WTC11 (cell line): Measurements from ENCODE around the gene PLA2G4E. TPM values are rescaled to one million over a fixed set of nuclear protein-coding genes. Genes with fewer than 3 reads are reported as not detected.

Experiments used
- ATAC-seq: fragments of 200-7000 bp; cut with Tn5 transposase; 2 replicates; pipeline ENCODE4 v1.10.0; 2021; ENCODE audit warnings: mild to moderate bottlenecking, moderate library complexity
- CTCF ChIA-PET: fragments of 300-600 bp; sonication (Branson Sonifier 250); formaldehyde crosslinking; loops from one replicate; lab custom pipeline; 2021; ENCODE audit warnings: antibody characterized with exemption; lab: Charles Lee
- POLR2A ChIA-PET: fragments of 350-600 bp; sonication (Branson Sonifier 250); formaldehyde crosslinking; loops from one replicate; lab custom pipeline; 2021; ENCODE audit warnings: antibody characterized with exemption; lab: Charles Lee
- DNase-seq: peaks from one replicate; pipeline ENCODE4 v3.0.0; 2021; ENCODE audit warnings: low spot score
- H3K27ac Mint-ChIP-seq: 2 replicates; pipeline ENCODE4 v1.8.0; 2021; ENCODE audit warnings: mixed read lengths
- H3K27me3 Mint-ChIP-seq: 2 replicates; pipeline ENCODE4 v1.8.0; 2021; ENCODE audit warnings: low read depth, mild to moderate bottlenecking, moderate library complexity, mixed read lengths
- H3K36me3 Mint-ChIP-seq: 2 replicates; pipeline ENCODE4 v1.8.0; 2021; ENCODE audit warnings: mixed read lengths
- H3K4me1 Mint-ChIP-seq: 2 replicates; pipeline ENCODE4 v1.8.0; 2022; ENCODE audit warnings: mixed read lengths
- H3K4me3 Mint-ChIP-seq: 2 replicates; pipeline ENCODE4 v1.8.0; 2021; ENCODE audit warnings: mild to moderate bottlenecking, moderate library complexity, mixed read lengths
- H3K9me3 Mint-ChIP-seq: 2 replicates; pipeline ENCODE4 v1.8.0; 2021; ENCODE audit warnings: mixed read lengths
- ATF1 ChIP-seq: sonication (generic); formaldehyde crosslinking; IDR thresholded peaks from 2 replicates; pipeline ENCODE4 v1.8.1; 2023; ENCODE audit warnings: mild to moderate bottlenecking, moderate library complexity, missing genetic modification reagents
- CREB1 ChIP-seq: sonication (generic); formaldehyde crosslinking; IDR thresholded peaks from 2 replicates; pipeline ENCODE4 v1.8.0; 2023; ENCODE audit warnings: mild to moderate bottlenecking, missing genetic modification reagents
- CTCF ChIP-seq: fragments of 200-600 bp; IDR thresholded peaks from 2 replicates; pipeline ENCODE4 v1.8.0; 2022; ENCODE audit warnings: antibody characterized with exemption
- FOXJ3 ChIP-seq: sonication (generic); formaldehyde crosslinking; IDR thresholded peaks from 2 replicates; pipeline ENCODE4 v1.9.0; 2021; ENCODE audit warnings: missing genetic modification reagents, mild to moderate bottlenecking, borderline replicate concordance
- FOXK1 ChIP-seq: sonication (generic); formaldehyde crosslinking; IDR thresholded peaks from 2 replicates; pipeline ENCODE4 v1.8.0; 2022; ENCODE audit warnings: mild to moderate bottlenecking, moderate library complexity, missing genetic modification reagents
- HMGXB4 ChIP-seq: sonication (generic); formaldehyde crosslinking; IDR thresholded peaks from 2 replicates; pipeline ENCODE4 v1.8.1; 2023; ENCODE audit warnings: mild to moderate bottlenecking, moderate library complexity, missing genetic modification reagents
- IRF2 ChIP-seq: sonication (generic); formaldehyde crosslinking; IDR thresholded peaks from 2 replicates; pipeline ENCODE4 v1.8.0; 2022; ENCODE audit warnings: low read depth, missing genetic modification reagents, borderline replicate concordance
- NR2C2 ChIP-seq: sonication (generic); formaldehyde crosslinking; IDR thresholded peaks from 2 replicates; pipeline ENCODE4 v1.8.0; 2022; ENCODE audit warnings: mild to moderate bottlenecking, missing genetic modification reagents
- PRRX2 ChIP-seq: fragments of 250-450 bp; sonication (Bioruptor Pico); IDR thresholded peaks from 2 replicates; pipeline ENCODE4 v1.8.0; 2021; ENCODE audit warnings: mild to moderate bottlenecking
- RELA ChIP-seq: sonication (generic); formaldehyde crosslinking; IDR thresholded peaks from 2 replicates; pipeline ENCODE4 v1.8.1; 2022; ENCODE audit warnings: missing genetic modification reagents, mild to moderate bottlenecking, borderline replicate concordance
- SP1 ChIP-seq: sonication (generic); formaldehyde crosslinking; conservative IDR thresholded peaks from 2 replicates; pipeline ENCODE4 v1.8.1; 2022; ENCODE audit warnings: missing genetic modification reagents
- TCF7 ChIP-seq: sonication (generic); formaldehyde crosslinking; IDR thresholded peaks from 2 replicates; pipeline ENCODE4 v1.8.0; 2022; ENCODE audit warnings: mild to moderate bottlenecking, low read depth, missing genetic modification reagents, moderate library complexity
- ZBTB43 ChIP-seq: sonication (generic); formaldehyde crosslinking; IDR thresholded peaks from 2 replicates; pipeline ENCODE4 v1.8.1; 2023; ENCODE audit warnings: mild to moderate bottlenecking, missing genetic modification reagents
- ZNF219 ChIP-seq: sonication (generic); formaldehyde crosslinking; IDR thresholded peaks from 2 replicates; pipeline ENCODE4 v1.8.0; 2023; ENCODE audit warnings: missing genetic modification reagents, mild to moderate bottlenecking, borderline replicate concordance
- ZNF232 ChIP-seq: sonication (generic); formaldehyde crosslinking; IDR thresholded peaks from 2 replicates; pipeline ENCODE4 v1.8.0; 2022; ENCODE audit warnings: mild to moderate bottlenecking, missing genetic modification reagents
- ZNF263 ChIP-seq: sonication (generic); formaldehyde crosslinking; IDR thresholded peaks from 2 replicates; pipeline ENCODE4 v1.8.1; 2022; ENCODE audit warnings: low read depth, mild to moderate bottlenecking, moderate library complexity, missing genetic modification reagents
- ZNF396 ChIP-seq: fragments of 250-450 bp; sonication (Bioruptor Pico); IDR thresholded peaks from 2 replicates; pipeline ENCODE4 v1.8.0; 2021; ENCODE audit warnings: mild to moderate bottlenecking, moderate library complexity, borderline replicate concordance
- ZNF416 ChIP-seq: fragments of 250-450 bp; sonication (Bioruptor Pico); IDR thresholded peaks from 2 replicates; pipeline ENCODE4 v1.9.0; 2021; ENCODE audit warnings: mild to moderate bottlenecking, inconsistent platforms
- ZNF423 ChIP-seq: fragments of 250-450 bp; sonication (Bioruptor Pico); IDR thresholded peaks from 2 replicates; pipeline ENCODE4 v2.1.2; 2022; ENCODE audit warnings: mild to moderate bottlenecking, moderate library complexity
- ZNF671 ChIP-seq: fragments of 250-450 bp; sonication (Bioruptor Pico); IDR thresholded peaks from 2 replicates; pipeline ENCODE4 v1.8.0; 2021; ENCODE audit warnings: mild to moderate bottlenecking
- total RNA-seq: library from RNA; stranded (reverse); gene quantifications from 3 replicates; pipeline ENCODE4 v1.2.3, GENCODE V29; 2021
- TF ChIP-seq, protein P1 (sequence below): sonication (generic); formaldehyde crosslinking; IDR thresholded peaks from 2 replicates; pipeline ENCODE4 v1.8.0; 2022; ENCODE audit warnings: mild to moderate bottlenecking, missing genetic modification reagents
- TF ChIP-seq, protein P2 (sequence below): fragments of 250-450 bp; sonication (Bioruptor Pico); conservative IDR thresholded peaks from 2 replicates; pipeline ENCODE4 v1.9.0; 2021; ENCODE audit warnings: mild to moderate bottlenecking
- TF ChIP-seq, protein P3 (sequence below): sonication (generic); formaldehyde crosslinking; IDR thresholded peaks from 2 replicates; pipeline ENCODE4 v1.8.1; 2022; ENCODE audit warnings: mild to moderate bottlenecking, moderate library complexity, missing genetic modification reagents

Gene PLA2G4E
- total RNA-seq, 1 experiment from 2014 or later, result not detected

GRCh38 chr15:42063122-42063848 lies 42.4 kb upstream of the PLA2G4E start:
- no peak for DNase-seq
- no peak overlapping the region for H3K27ac Mint-ChIP-seq
- no peaks in the 10 kb centered on the region; the same call in 1 of the 2 replicates for H3K27me3 Mint-ChIP-seq
- peaks cover 3% of the 10 kb centered on the region; the same call in 1 of the 2 replicates for H3K9me3 Mint-ChIP-seq
- no peak for TF ChIP-seq HMGXB4
- no peak for TF ChIP-seq ZNF263 (CRISPR knock-in tag)
- no peak for TF ChIP-seq TCF7 (CRISPR knock-in tag)
- TF ChIP-seq FOXJ3 (CRISPR knock-in tag), result no peak
- TF ChIP-seq ATF1 (CRISPR knock-in tag), result no peak
- no peak for TF ChIP-seq NR2C2
- TF ChIP-seq, protein P1, sequence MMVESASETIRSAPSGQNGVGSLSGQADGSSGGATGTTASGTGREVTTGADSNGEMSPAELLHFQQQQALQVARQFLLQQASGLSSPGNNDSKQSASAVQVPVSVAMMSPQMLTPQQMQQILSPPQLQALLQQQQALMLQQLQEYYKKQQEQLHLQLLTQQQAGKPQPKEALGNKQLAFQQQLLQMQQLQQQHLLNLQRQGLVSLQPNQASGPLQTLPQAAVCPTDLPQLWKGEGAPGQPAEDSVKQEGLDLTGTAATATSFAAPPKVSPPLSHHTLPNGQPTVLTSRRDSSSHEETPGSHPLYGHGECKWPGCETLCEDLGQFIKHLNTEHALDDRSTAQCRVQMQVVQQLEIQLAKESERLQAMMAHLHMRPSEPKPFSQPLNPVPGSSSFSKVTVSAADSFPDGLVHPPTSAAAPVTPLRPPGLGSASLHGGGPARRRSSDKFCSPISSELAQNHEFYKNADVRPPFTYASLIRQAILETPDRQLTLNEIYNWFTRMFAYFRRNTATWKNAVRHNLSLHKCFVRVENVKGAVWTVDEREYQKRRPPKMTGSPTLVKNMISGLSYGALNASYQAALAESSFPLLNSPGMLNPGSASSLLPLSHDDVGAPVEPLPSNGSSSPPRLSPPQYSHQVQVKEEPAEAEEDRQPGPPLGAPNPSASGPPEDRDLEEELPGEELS (CRISPR knock-in tag), result no peak
- TF ChIP-seq ZNF671 (CRISPR knock-in tag), result no peak
- TF ChIP-seq ZNF396 (CRISPR knock-in tag), result no peak
- TF ChIP-seq CTCF, result no peak
- TF ChIP-seq, protein P2, sequence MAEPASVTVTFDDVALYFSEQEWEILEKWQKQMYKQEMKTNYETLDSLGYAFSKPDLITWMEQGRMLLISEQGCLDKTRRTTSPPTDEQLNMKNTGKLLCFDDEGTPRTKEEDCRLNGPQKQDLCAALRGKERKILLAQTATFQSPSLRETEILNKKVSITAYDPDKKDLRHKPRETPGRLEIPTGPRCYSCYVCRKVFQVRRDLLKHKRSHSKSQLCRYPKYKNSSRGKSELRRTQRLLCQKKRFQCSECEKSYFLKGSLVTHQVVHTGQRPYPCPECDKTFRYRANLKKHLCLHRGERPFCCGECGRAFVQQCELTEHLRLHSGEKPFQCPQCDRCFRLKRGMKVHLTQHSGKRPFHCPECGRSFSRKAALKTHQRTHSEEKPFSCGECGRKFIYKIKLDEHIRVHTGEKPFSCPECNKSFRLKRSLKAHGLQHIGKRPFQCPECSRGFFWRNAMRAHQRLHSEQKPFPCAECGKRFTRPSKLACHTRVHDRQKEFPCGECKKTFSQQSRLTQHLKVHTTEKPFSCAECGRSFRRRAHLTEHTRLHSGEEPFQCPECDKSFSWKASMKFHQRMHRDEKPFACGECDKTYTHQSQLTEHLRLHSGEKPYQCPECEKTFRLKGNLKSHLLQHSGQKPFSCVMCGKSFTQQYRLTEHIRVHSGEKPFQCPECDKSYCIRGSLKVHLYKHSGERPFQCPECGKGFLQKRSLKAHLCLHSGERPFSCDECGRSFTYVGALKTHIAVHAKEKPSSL, result no peak
- TF ChIP-seq FOXK1 (CRISPR knock-in tag), result no peak
- CTCF ChIA-PET, result interaction anchor here (0.7 to 9.2 kb wide), 5 partner anchors 21 to 1256 kb away, joined by 3 to 97 read pairs (median 13); partner anchors contain the start of genes DNAJC17 and ZFYVE19
- POLR2A ChIA-PET, result no interaction called here
- H3K4me3 Mint-ChIP-seq, result no peak overlapping the region
- H3K4me1 Mint-ChIP-seq, result peaks cover 2% of the 10 kb centered on the region
- no peaks in the 10 kb centered on the region for H3K36me3 Mint-ChIP-seq
- ATAC-seq, result no peak

DNA sequence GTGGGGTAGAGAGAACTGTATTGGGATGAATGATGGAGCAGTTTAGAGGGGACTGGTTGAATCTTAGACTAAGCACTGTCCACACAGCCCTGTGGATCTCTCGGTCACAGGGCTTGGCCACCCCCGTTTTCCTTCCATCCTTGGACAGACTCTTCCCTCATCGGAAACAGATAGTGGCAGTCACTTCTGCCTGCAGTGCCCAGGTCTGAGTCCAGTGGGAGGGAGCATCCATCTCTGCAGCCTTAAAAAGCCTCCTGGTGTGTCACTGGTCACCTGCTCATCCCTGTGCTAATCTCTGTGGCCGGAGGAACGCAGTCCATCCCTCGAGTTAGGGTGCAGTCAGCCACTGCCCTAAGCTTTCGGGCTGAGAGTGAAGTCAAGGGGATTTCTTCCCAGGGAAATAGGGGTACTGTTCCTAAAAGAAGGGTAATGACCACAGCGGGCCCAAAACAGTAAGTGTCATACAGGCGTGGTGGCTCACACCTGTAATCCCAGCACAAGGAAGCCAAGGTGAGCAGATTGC lies 41.5 kb upstream of the PLA2G4E start:
- Mint-ChIP-seq H3K27ac (no peak overlapping the region), H3K36me3 (no peaks in the 10 kb centered on the region), H3K4me3 (no peak overlapping the region), H3K27me3 (no peaks in the 10 kb centered on the region; the same call in 1 of the 2 replicates), H3K9me3 (peaks cover 3% of the 10 kb centered on the region; the same call in 1 of the 2 replicates), H3K4me1 (peaks cover 2% of the 10 kb centered on the region)
- no peak for DNase-seq
- ChIA-PET POLR2A (no interaction called here), CTCF (interaction anchor here (3.0 to 9.2 kb wide), 2 partner anchors 22 to 75 kb away, joined by 18 to 97 read pairs; no protein-coding TSS in a partner anchor)
- ATAC-seq, result no peak
- TF ChIP-seq RELA (CRISPR knock-in tag), result no peak
- no peak for TF ChIP-seq ZNF423 (CRISPR knock-in tag)
- TF ChIP-seq, protein P1 (CRISPR knock-in tag), result no peak
- no peak for TF ChIP-seq SP1 (CRISPR knock-in tag)
- TF ChIP-seq ZBTB43 (CRISPR knock-in tag), result no peak
- TF ChIP-seq ZNF219 (CRISPR knock-in tag), result no peak
- no peak for TF ChIP-seq CREB1 (CRISPR knock-in tag)
- TF ChIP-seq PRRX2 (CRISPR knock-in tag), result no peak
- no peak for TF ChIP-seq IRF2 (CRISPR knock-in tag)
- no peak for TF ChIP-seq ZNF416
- TF ChIP-seq ZNF232 (CRISPR knock-in tag), result no peak
- TF ChIP-seq, protein P3, sequence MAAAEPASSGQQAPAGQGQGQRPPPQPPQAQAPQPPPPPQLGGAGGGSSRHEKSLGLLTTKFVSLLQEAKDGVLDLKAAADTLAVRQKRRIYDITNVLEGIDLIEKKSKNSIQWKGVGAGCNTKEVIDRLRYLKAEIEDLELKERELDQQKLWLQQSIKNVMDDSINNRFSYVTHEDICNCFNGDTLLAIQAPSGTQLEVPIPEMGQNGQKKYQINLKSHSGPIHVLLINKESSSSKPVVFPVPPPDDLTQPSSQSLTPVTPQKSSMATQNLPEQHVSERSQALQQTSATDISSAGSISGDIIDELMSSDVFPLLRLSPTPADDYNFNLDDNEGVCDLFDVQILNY (CRISPR knock-in tag), result no peak
